ENCODE data around the gene IL24.

The IL24 gene

DNA sequence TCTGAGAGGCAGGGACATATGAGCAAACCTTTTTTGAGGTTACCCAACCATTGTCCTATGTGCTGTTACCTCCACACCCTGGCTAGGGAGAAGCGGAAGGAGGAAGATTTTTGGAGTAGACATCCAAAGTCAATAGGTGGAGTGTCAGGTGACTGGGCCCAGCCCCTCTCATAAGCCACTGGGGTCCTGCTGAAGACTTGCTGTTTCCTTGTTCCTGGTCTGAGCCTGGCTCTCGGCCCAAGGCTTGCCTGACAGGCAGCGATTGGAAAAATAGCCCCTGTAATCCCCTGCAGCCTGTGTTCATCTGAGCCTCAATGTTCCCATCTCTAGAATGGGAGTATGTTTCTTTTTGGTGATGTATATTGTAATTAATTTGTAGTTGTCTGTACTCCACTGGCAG lies 55.9 kb downstream of the IL24 start:
- DNase-seq (ENCODE audit: low read depth), result no peak

DNA sequence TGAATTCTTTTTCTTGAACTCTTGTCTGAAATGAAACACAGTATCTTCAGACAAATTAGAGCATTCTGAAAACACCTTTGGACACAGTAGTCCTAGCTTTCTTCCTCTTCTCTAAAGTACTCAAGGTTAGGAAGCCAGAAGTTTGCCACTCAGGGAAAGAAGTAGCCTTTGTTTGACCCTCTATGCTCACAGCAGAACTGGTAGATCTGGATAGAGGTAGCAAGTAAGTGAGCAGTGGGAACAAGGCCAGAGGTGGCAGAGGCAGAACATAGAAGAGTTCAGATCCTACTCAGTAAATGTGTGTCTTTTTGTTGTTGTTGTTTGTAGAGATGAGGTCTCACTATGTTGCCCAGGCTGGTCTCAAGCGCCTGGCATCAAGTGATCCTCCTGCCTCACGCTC lies 56.4 kb downstream of the IL24 start:
- DNase-seq (ENCODE audit: low read depth), result no peak

All from EH (cell line).